A673 (cell line): Measurements from ENCODE around the gene SRCIN1. TPM values are rescaled to one million over a fixed set of nuclear protein-coding genes. Genes with fewer than 3 reads are reported as not detected.

Experiments
- BruUV-seq: library from RNA; stranded (reverse); fragments of 400-500 nt; replicated peaks from 2 replicates; lab custom pipeline; 2021; lab: Mats Ljungman, UMichigan
- CTCF ChIA-PET: fragments of 300-600 bp; sonication (Branson Sonifier 250); formaldehyde crosslinking; loops from one replicate; lab custom pipeline; 2022; ENCODE audit warnings: antibody characterized with exemption; lab: Charles Lee
- POLR2A ChIA-PET: fragments of 300-600 bp; sonication (Branson Sonifier 250); formaldehyde crosslinking; loops from one replicate; lab custom pipeline; 2022; ENCODE audit warnings: antibody characterized with exemption; ENCODE audit not compliant: low non-redundant PET; lab: Charles Lee
- DNase-seq: peaks from one replicate; pipeline ENCODE4 v3.0.0-alpha.2; 2015; ENCODE audit warnings: low spot score
- H3K27ac ChIP-seq: fragments of 200-600 bp; sonication (generic); 2 replicates; pipeline ENCODE4 v1.5.1; 2016; ENCODE audit warnings: mixed run types, low read depth, mild to moderate bottlenecking, mixed read lengths, antibody characterized with exemption, low read length; ENCODE audit not compliant: poor library complexity, severe bottlenecking
- H3K27me3 ChIP-seq: fragments of 200-600 bp; sonication (generic); replicated peaks from 2 replicates; pipeline ENCODE4 v1.6.1; 2017; ENCODE audit warnings: mixed run types, low read depth, mild to moderate bottlenecking, mixed read lengths, antibody characterized with exemption, low read length; ENCODE audit not compliant: insufficient read depth, poor library complexity
- H3K36me3 ChIP-seq: fragments of 200-600 bp; sonication (generic); 2 replicates; pipeline ENCODE4 v1.6.1; 2016; ENCODE audit warnings: mixed run types, mild to moderate bottlenecking, mixed read lengths, antibody characterized with exemption, low read length; ENCODE audit not compliant: insufficient read depth, poor library complexity, severe bottlenecking
- H3K4me1 ChIP-seq: fragments of 200-600 bp; sonication (generic); 2 replicates; pipeline ENCODE4 v1.6.1; 2017; ENCODE audit warnings: mixed run types, mild to moderate bottlenecking, mixed read lengths, antibody characterized with exemption, low read length; ENCODE audit not compliant: insufficient read depth, poor library complexity, severe bottlenecking
- H3K4me3 ChIP-seq: fragments of 200-600 bp; sonication (generic); 2 replicates; pipeline ENCODE4 v1.5.1; 2016; ENCODE audit warnings: low read depth, mixed run types, mild to moderate bottlenecking, mixed read lengths, low read length; ENCODE audit not compliant: poor library complexity, severe bottlenecking
- H3K9me3 ChIP-seq: fragments of 200-600 bp; sonication (generic); 2 replicates; pipeline ENCODE4 v1.6.1; 2016; ENCODE audit warnings: mixed run types, low read depth, mild to moderate bottlenecking, mixed read lengths, antibody characterized with exemption, low read length; ENCODE audit not compliant: poor library complexity, severe bottlenecking
- EZH2 ChIP-seq: fragments of 200-600 bp; sonication (generic); IDR thresholded peaks from 2 replicates; pipeline ENCODE4 v1.6.1; 2017; ENCODE audit warnings: borderline replicate concordance, low read depth, mild to moderate bottlenecking, mixed read lengths, antibody characterized with exemption, low read length; ENCODE audit not compliant: poor library complexity, severe bottlenecking
- intact Hi-C: fragments of 100-400 bp; cut with micrococcal nuclease; formaldehyde crosslinking; loops from one replicate; pipeline ENCODE4 v1.10.0; 2022; ENCODE audit not compliant: unreplicated experiment
- total RNA-seq: library from RNA; stranded (reverse); gene quantifications from 2 replicates; pipeline ENCODE4 v1.2.3, GENCODE V29; 2021
- TF ChIP-seq, protein P1 (sequence below): fragments of 300-800, 200-600 bp; sonication (generic); conservative IDR thresholded peaks from 2 replicates; pipeline ENCODE4 v1.5.1; 2017; ENCODE audit warnings: low read depth, mild to moderate bottlenecking, antibody characterized with exemption, low read length, moderate library complexity, mixed read lengths

The SRCIN1 gene
- total RNA-seq, 1 experiment from 2014 or later: 1.6 TPM

DNA sequence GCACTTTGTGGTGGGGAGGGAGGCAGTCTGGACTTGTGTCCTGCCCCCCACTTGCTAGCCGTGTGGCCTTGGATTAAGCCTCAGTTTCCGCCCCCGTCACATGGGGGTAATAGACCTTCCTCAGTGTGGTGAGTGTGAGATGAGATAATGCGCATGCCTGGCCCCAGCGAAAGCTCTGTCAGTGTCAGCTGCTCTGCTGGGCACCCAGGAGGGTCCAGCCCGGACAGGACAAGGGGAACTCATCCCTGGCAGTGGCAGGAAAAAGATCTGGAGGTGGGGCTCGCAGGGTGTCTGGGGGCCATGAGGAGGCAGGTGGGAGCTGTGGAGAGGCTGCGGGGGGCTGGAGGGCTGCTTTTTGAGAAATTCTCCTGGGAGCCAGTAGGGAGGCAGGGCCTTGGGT, 63.5 kb downstream of the SRCIN1 start:
- Histone ChIP-seq H3K4me3 (no peak overlapping the region), H3K27ac (no peak overlapping the region), H3K36me3 (no peaks in the 10 kb centered on the region), H3K4me1 (no peaks in the 10 kb centered on the region), H3K9me3 (no peaks in the 10 kb centered on the region), H3K27me3 (no peaks in the 10 kb centered on the region)
- intact Hi-C loops: no loop called here
- no TSS peak for BruUV-seq
- no peak for DNase-seq
- ChIA-PET CTCF (no interaction called here), POLR2A (no interaction called here)
- TF ChIP-seq EZH2: no peak
- TF ChIP-seq, protein P1, sequence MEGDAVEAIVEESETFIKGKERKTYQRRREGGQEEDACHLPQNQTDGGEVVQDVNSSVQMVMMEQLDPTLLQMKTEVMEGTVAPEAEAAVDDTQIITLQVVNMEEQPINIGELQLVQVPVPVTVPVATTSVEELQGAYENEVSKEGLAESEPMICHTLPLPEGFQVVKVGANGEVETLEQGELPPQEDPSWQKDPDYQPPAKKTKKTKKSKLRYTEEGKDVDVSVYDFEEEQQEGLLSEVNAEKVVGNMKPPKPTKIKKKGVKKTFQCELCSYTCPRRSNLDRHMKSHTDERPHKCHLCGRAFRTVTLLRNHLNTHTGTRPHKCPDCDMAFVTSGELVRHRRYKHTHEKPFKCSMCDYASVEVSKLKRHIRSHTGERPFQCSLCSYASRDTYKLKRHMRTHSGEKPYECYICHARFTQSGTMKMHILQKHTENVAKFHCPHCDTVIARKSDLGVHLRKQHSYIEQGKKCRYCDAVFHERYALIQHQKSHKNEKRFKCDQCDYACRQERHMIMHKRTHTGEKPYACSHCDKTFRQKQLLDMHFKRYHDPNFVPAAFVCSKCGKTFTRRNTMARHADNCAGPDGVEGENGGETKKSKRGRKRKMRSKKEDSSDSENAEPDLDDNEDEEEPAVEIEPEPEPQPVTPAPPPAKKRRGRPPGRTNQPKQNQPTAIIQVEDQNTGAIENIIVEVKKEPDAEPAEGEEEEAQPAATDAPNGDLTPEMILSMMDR: no peak

GRCh38 chr17:38541281-38541680, 64.5 kb downstream of the SRCIN1 start:
- DNase-seq: no peak
- CTCF ChIA-PET: no interaction called here

GRCh38 chr17:38540514-38541045, 65.2 kb downstream of the SRCIN1 start:
- H3K4me1 ChIP-seq: no peaks in the 10 kb centered on the region
- TF ChIP-seq, protein P1: no peak
- no peak for TF ChIP-seq EZH2
- H3K9me3 ChIP-seq: no peaks in the 10 kb centered on the region
- intact Hi-C loops: no loop called here
- DNase-seq: no peak
- ChIA-PET POLR2A (no interaction called here), CTCF (no interaction called here)
- no peak overlapping the region for H3K4me3 ChIP-seq
- BruUV-seq: no TSS peak
- H3K36me3 ChIP-seq: no peaks in the 10 kb centered on the region
- H3K27me3 ChIP-seq: no peaks in the 10 kb centered on the region
- H3K27ac ChIP-seq: no peak overlapping the region

More at GRCh38 chr17:38541281-38541680, 64.5 kb downstream of the SRCIN1 start:
- H3K4me1 ChIP-seq: no peaks in the 10 kb centered on the region
- TF ChIP-seq, protein P1: no peak
- TF ChIP-seq EZH2: no peak
- POLR2A ChIA-PET: no interaction called here
- no peak overlapping the region for H3K4me3 ChIP-seq
- BruUV-seq: no TSS peak
- H3K36me3 ChIP-seq: no peaks in the 10 kb centered on the region
- no peaks in the 10 kb centered on the region for H3K27me3 ChIP-seq
- intact Hi-C loops: no loop called here
- H3K27ac ChIP-seq: no peak overlapping the region
- H3K9me3 ChIP-seq: no peaks in the 10 kb centered on the region
